ENCODE measurements around the gene SLC23A1.

The SLC23A1 gene

DNA sequence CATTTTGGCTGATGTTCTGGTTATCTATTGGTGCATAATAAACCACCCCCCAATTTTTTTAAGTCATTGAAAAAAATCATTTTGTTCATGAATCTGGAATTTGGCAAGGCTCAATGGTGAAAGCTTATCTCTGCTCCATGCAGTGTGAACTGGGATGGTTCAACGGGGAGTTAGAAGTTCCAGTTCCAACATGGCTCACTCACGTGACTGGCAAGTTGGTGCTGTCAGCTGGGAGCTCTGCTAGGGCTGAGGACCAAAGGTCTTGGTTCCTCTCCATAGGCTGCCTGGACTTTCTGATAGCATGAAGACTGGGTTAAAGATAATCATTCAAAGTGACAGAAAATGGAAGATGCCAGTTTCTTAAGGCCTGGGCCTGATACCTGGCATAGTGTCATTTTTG is 23.9 kb upstream of the SLC23A1 start:
- DNase-seq = no peak

DNA sequence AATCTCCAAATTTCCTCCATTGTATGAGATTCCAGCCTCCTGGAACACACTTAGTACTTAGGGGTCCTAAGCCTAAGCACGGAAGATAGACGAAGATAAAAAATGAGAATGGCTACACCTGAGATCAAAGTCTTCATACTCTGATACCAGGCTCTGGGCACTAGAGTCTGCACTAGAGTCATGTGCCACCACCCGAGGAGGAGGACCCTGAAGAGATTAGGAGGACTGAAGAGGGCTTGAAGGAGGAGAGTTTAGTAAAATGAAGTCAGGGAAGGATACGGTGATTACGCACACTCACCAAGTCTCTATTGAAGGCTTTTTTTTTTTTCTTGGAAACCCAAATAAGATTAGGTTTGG is 21.4 kb upstream of the SLC23A1 start:
- DNase-seq = no peak

DNA sequence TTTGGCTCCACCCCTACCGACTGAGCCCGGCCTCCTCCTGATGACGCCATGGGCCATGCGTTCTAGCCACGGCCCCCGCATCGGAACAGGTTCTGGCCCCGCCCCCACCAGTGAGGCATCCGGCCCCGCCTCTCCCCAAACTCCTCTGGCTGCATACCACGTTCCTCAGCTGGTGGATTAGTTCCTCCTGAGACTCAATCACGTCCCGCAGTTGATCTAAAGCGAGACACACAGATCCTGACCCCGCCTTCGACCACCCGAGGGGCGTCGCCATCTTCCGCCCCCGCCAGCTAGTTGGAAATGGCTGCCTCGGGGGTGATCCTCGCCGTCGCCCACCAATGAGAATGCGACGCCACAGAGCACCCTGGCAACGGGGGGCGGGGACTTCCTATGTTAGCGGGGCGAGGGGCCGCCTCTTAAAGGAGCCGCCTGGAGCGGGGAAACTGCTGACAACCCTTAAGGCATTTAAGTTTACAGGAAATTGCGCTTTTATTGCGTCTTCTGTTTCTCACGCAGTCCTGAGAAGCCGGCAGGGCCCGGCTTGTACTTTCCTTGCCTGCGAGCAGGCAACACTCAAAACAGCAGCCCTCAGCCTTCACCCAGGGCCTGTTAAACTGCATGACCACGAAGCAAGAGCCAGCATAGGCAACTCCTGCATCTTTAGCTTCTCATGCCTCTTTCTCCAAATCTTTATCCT is 20.8 kb upstream of the SLC23A1 start, which contains the start of gene SPATA24:
Gene SPATA24 (minus strand): TSS at position 303 of the 697 bp plus-strand sequence. CDS start 29 bp downstream, at position 274.
- peak; percentile 92 for DNase-seq

DNA sequence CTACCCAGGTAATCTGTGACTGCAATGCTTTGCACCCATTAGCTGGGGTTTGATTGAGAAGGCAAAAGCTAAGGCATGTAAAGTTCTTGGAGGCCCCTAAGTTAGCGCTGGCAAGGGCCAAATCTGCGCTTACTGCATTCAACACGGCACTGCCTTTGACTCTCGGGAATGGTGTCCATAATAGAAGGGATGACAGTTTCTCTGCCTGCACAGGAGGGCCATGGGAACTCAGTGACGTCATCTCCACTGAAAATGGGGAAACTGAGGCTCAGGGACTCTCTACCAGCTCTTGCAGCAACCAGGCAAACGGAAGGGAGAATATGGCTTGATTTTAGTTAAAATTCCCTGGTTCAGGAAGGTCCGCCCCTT is 20.3 kb upstream of the SLC23A1 start:
- DNase-seq = no peak

DNA sequence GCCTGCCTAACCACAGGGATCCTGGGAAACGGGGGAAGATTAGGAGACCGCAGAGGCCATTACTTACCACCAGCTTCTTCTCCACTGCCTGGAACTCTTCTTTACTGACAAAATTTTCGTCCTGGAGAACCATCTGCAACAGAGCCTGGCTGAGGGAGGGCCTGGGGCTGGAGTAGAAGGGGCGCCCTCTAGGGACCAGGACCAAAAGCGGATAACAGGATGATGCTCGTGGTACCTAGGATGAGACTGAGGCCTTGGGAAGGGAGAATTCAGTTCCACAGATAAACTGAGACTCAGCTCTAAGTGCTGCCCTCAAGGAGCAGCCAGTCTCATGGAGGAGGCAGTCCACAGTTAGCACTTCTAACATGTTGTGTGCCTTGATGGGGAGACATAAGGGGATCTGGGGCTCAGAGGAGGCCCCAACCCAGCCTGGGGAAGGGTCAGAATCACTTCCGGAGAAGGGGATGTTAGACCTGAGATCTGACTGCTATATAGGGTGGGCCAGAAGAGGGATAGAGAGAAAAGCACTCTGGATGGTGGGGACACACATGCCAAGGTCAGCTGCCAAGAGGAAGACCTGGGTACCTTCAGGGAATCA is 19.6 kb upstream of the SLC23A1 start:
- DNase-seq = no peak

DNA sequence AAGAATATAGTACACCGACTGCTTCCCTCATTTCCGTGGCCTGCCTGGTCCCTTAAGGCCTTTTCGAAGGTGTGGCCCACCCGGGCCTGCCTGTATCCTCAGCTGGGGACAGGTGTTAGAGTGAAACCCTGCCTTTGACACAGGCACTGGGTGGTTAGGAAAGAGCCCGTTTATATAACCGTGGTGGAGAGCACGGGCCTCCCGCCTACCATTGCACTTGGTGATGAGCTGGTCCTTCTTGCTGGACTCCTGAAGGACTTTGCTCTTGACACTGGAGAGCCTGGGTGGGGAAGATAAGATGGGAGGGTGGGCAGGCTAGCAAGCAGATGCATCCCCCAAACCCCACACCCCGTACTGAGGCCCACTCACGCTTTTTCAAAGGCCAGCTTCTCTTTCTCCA is 18.4 kb upstream of the SLC23A1 start:
- no peak for DNase-seq

DNA sequence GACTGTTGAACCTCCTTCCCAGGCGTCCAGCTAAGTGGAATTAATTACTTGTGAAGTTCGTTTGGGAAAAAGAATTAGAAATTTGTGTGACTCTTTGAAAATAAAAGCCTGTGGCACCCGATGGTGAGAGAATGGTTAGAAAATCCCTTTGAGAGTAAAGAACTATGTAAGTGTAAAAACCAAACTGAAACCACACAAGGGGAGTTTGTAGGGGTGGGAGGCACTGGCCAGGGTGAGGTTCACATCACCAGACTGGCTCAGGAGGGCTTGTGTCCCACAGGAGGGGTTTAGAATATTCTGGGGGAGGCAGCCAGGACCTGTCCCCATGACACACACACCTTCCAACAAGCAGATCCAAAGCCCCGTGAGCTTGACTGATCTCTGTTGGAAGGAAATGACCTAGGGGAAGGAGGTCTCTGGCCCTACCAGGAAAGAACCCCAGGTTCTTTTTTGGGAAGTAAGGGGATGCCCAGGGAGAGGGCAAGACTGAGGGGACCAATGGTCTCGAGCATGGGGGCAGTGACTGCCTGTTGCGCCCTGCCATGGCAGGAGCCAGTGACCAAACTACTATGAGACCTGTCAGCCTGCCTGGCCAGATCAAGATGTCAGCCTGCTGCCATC is 16.5 kb upstream of the SLC23A1 start:
- DNase-seq = no peak

DNA sequence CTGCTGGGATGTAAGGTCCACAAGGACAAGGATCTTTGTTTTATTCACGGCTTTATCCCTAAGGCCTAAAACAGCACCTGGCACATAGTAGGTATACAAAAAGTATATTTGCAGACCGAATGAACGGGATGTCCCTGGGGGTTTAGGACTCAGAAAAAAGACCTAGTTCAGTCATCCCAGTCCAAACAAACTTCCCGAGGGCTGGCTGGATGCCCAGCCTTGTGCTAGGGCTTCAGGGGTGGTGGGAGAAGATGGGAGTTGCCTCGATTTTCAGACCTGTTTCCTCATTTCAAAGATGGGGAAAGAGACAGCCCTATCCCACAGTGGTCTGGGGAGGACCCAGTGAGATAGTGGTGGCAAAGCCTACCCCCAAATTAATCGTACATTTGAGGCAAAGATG is 14.8 kb upstream of the SLC23A1 start:
- DNase-seq = no peak

DNA sequence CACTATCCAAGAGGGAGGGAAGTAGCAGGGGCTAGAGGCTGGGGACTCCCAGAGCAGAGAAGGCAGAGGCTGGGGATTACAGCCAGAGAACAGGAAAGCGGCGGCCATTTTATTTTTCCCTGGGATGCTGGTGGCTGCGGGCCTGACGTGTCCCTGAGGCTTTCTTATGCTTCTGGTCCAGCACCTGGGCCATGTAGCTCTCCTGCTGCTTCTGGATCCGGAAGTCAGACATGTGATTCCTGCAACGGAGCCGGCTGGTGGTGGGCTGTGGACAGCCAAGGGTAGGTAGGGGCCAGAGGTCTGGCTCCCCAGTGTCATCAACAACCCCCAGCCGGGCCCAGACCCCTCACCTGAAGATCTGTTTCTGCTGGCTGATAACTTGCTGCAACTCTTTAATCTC is 13.6 kb upstream of the SLC23A1 start:
- DNase-seq = no peak

DNA sequence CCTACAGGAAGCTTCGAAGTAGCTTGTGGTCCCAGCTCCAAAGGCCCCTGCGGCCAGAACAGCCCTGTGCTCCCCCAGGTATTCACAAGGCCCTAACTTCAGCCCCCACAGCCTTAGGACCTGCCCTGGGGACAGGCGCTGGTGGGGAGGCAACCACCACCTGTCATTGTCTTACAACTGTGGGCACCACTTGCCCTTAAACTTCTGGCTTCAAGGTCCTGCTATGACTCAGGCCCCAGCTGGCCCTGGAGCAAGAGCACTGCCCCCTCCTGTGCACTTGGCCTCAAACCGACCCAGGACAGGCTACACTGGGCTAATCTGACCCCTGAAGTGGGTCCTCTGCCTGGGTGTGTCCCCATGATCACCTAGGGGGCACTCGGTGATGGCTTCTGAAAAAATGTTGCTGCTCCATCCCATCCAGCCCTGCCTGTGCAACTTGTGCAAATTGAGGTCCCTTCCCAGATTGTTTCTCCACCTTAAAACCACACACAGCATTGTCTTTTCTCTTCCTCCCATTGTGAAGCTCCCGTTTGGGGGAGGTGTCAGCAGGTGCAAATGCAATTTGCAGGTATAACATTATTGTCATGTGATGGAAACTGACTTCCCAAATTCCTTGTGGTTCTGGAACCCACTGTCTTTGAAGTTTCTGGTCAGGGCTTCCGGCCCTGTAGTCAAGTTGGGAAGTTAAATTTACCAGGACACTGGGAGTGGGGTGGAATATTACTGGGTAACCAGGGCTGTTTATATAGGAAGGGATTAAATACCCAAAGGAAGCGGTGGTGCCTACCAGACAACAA is 12.9 kb upstream of the SLC23A1 start:
- no peak for DNase-seq

DNA sequence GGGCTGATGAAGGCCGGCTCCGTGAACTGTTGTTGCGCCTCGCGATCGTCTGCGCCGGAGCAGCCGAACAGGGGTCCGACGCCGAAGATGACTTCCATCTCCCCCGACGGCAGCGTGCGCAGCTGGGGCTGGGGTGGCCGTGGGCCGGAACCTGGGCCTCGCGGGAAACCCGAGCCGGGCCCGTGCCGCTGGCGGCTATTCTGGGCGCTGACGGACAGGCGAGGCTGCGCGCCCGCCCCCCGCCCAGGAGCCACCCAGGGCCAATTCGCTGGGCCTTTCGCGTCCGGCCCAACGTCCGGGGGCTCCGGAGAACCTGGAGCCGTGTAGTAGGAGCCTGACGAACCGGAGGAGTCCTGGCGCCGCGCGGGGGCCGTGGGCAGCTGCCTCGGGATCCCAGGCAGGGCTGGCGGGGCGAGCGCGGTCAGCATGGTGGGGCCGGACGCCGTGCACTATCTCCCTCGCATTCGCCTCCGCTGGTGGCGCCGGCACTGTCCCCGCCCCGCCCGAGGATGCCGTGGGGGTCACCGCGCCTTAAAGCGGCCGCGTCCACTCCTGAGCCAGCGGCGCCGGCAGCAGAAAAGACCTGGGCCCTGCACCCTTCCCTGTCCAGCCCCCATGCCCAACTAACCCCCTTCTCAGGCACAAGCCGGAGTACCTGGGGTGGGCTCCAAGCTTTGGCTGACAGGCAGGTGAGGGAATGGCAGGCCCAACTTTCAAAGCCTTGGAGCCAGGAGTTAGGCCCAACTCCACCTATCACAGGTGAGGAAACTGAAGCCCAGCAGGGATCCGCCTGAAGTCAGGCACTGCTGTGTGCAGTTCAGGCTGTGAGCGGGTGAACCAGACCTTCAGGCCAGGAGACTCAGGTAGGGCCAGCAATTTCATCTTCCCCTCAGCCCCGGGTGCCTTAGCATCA is 11.8 kb upstream of the SLC23A1 start, which contains the start of gene PROB1:
Gene PROB1 (minus strand): TSS at position 451 of the 913 bp plus-strand sequence. CDS start 23 bp downstream, at position 428.
- no peak for DNase-seq

DNA sequence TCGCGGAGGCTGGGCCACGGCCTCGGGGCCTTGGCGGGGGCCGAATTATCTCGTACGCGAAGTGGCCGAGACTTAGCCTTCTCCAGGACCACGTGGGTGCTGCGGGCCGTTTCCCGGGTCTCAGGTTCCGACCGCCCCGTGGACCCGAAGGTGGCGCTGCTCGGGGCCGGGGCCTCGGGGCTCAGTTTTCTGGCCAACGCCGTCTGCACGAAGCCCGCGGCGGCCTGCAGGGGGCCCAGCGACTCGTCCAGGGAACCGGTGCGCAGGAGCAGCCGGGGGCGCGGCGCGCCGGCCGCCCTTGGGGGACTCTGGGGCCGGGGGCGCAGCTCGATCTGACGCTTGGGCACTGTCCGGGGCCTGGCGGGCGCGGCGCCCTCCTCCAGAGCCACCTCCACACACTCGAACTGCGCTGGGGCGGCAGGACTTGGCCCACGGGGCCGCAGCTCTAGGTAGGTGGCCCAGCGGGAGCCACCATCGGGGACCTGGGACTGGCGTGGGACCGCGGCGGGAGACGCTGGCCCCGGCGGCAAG is 11.1 kb upstream of the SLC23A1 start:
- DNase-seq = peak; percentile 11

DNA sequence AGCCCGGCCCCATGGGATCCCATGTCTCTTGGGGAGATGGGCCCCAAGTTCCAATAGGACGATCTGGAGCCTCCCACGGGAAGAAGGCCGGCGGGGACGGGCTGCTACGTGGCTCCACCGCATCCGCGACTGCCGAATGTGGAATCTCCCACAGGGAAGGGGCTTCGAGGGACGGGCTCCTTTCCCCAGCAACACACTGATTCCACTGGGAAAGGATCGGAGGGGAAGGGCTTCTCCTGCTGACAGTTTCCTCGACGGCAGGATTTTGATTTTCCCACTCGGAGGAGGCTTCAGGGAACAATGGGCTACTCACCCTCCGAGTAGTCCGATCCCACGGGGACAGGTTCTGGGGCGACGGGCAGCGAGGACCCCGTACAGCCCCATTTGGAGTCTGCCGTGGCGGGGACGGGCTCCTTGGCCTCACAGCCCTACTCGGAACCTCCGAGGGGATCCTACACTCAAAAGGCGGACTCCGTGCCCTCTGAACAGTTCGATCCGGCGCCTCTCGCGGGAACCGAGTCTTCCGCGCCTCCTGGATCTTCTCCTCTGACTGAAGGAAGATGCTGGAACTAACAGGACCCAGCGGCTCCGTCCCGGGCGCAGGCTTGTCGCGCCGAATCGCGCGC is 10.5 kb upstream of the SLC23A1 start:
- no peak for DNase-seq

DNA sequence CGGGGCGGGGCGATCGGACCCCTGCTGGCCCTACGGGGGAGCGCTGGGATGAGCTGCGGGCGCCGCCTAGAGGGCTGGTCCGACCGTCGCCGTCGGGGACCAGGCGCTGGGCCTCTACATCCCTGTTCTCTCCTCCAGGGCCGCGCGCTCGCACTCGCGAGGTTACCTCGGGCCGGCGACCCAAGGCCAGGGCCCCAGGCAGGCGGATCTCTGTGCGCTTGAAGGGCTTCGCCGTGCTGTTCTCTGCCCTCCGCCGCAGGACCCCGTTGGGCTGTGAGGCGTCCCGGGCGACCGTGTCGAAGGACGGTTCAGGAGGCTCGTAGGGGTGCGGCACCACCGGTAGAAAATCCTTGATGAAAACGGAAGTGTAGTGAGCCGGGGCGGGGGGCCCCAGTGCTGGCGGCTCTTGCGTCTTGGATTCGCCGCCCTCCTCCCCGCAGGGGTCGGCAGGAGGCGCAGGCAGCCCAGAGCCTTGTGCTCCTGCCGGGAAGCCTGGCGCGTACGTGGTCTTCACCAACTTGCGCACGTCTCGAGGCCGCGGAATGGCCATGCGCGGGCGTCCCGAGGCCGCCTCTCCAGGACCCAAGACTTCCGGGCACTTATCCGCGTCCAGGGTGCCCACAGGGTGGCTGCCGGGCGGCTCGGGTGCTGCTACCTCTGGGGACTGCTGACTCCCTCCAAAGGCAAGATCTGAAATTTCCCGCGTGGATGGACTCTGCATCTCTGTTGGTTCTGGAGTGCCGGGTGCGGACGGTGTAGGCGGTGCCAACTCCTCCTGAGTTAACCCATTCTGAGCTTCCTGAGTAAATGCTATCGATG is 9.8 kb upstream of the SLC23A1 start:
- DNase-seq = peak; percentile 64

DNA sequence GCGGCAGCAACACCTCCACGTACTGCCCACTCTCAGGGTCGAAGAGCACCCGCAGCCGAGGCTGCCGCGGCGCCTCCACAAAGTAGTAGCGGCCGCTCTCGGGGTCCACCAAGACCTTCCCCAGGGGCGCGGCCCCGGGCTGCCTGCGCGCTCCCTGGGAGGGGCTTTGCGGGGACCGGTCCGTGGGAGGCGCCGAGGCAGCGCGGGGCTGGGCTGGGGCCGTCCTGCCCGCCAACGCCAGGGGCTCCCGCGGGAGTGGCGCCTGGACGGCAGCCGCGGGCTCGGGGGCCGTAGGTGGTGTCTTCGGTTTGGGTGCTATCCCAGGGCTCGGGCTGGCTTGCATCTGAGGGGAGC is 9.2 kb upstream of the SLC23A1 start:
- no peak for DNase-seq

DNA sequence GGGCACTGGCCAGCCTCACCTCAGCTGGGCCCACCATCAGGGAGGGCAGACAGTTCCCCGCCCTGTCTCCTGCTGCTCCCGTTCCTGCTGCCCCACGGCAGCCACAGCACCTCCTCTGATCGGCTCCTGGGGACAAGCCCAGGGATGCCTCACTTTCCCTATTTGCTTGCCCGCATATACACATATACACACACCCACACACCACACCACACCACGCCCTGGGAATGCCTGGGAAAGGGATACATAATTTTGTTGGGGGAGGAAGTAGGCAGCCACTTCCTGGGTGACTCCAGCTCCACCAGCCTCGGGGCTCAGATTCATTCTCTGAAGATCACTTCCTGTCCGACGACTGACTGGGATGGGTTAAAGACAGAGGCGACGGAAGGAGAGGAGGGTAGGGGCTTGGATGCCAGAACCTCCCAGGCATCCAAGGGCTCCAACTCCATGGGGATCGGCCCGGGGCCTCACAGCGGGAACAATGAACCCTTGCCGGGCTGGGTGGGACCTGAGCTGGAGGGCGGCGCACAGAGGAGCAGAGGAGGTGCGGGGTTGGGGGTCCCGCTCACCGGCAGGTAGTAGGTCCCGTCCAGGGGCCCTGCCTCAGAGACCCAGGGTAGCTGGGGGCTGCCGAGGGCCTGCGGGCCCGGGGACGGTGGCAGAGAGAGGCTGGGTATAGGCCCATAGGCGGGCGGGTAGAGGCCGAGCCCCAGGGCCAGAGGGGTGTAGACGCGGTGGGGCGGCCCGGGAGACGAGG is 8.7 kb upstream of the SLC23A1 start:
- DNase-seq = no peak

DNA sequence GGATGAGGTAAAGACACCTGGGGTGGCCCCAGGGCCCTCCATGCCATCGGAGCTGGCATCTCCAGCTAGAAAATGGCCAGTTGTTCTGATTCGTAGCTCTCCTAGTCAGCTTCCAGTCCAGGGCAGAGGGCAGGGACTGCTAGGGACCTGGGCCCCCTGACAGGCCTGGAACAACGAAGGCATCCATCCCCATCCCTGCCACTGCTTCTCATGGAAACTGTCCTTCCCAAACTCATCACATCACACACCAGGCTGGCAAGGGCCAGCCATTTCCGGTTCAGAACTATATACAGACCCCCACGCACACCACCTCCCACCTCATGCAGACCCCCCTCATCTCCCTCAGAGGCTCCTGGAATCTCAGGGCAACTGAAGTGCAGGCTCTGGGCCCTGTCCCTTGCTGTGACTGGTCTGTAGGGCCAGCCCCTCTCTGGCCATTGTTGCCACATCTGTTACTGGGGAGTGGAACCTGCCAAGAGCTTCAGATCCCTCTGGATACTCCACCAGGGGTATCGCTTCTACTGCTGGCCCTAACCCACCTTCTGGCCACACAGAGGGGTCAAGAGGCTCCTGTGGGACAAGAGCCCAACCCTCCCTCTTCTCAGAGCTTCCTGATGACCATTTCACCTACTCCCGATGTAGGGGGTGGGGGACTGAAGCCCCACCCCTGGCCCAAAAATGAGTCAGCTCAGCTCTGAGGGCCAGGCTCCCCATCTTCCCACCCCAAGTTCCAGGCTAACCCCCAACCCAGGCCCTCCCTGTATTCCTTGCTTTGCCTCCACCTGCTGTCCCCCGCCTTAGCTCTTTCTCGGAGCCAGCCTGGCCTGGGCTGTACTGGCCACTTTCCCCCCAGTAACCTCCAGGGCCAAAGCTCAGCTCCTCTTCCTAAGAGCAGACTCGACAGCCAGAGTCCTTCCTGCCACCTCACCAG is 7.8 kb upstream of the SLC23A1 start:
- no peak for DNase-seq

DNA sequence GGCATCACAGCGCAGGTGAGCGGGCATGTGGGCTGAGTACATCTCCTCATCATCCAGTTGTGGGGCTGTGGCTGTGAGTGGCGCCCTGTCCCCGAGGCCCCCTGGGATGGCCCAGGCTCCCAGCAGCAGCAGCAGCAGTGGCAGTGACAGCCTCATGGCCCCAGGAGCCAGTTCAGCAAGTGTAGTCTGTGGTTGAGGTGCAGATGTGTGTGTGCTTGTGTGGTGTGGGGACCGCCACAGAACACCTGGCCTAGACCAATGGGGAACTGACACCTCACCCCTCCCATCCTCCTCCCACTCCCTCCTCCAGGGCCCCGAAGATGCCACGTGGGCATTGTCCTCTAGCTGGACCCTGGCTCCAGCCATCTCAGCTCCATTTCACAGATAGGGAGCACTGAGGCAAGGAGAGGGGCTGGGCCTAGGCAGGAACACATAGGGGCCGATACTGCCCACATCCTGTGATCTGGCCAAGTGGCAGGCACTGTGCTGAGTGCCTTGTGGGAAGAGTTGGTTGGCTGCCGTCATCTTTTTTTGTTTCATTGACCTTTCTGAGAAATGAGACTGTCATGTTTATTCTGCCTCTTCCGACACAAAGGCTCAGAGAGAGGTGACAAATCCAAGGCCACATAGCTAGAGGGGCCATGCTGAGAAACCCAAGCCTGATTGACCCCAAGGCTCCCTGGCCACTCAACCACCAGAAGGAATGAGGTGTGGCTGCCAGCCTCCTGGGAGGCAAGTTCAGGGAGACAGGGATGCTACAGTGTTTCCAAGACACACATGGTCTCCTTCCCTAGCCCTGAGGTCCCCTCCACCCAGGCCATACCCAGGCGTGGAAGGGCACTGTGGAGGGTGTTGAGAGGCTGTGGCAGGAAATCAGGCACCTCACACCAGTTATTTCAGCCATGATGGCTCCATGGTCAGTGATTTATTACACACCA is 6.9 kb upstream of the SLC23A1 start, which contains the start of gene MZB1:
Gene MZB1 (minus strand): TSS at position 213 of the 938 bp plus-strand sequence. CDS start 57 bp downstream, at position 156.
- DNase-seq = no peak

Measured in NCI-H146 (cell line).